GM12864 (cell line): ENCODE measurements around the gene SCFD2.

Source experiments
- DNase-seq: peaks from one replicate; pipeline ENCODE4 v3.0.0-alpha.2; 2011; ENCODE audit warnings: low read depth
- H3K4me3 ChIP-seq: 2 replicates; pipeline ENCODE4 v1.5.1; 2011; ENCODE audit warnings: mild to moderate bottlenecking, low read depth, low read length, control low read depth
- CTCF ChIP-seq: IDR thresholded peaks from 2 replicates; pipeline ENCODE4 v1.5.1; 2011; ENCODE audit warnings: low read depth, mild to moderate bottlenecking, moderate library complexity, low read length, control low read depth, inconsistent platforms; ENCODE audit errors: missing control alignments

The SCFD2 gene

GRCh38 chr4:53195815-53196661, 169.8 kb downstream of the SCFD2 start:
- no peak for DNase-seq
- no peak overlapping the region for H3K4me3 ChIP-seq
- no peak for TF ChIP-seq CTCF

GRCh38 chr4:53194727-53195126, 171.1 kb downstream of the SCFD2 start:
- no peak overlapping the region for H3K4me3 ChIP-seq
- DNase-seq = no peak
- TF ChIP-seq CTCF = no peak

DNA sequence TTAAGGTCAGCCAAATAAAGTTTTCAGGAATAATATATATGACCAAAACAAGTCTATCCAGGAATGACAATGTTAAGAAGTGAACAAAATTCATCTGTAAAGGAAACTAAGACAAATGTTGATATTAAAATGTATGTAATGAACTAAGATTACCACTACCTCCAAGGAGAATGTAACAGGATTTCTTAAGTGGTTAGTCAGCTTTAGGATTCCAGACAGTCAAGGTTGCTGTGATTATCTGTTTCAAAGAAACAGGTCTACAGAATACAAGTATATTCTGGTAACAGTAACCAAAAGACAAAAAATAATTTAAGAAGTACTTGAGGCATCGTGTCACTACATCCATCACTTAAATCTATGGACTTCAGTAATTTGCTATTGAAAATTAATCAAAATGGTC, 172.8 kb downstream of the SCFD2 start:
- DNase-seq = no peak
- no peak for TF ChIP-seq CTCF
- no peak overlapping the region for H3K4me3 ChIP-seq

DNA sequence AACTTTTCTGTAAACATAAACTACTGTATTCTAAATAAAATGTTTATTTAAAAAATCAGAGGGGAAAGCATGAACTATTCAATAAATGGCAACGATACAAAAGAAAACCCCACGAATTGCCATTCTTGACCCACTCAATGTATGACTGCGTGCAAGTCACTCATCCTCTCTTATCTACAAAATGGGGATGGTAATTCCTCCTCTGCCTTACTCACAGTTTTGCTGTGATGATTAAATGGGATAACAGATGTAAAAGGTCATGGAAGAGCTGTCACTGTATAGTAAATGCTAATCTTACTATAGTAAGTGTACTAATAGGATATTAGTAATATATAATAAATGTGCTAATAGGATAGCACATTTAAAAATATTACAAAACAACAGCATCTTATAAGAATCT, 173.4 kb downstream of the SCFD2 start:
- H3K4me3 ChIP-seq = no peak overlapping the region
- TF ChIP-seq CTCF = no peak
- DNase-seq = no peak

- no peak for DNase-seq
- H3K4me3 ChIP-seq = no peak overlapping the region
Observed at GRCh38 chr4:53191997-53192396, 173.9 kb downstream of the SCFD2 start.

DNA sequence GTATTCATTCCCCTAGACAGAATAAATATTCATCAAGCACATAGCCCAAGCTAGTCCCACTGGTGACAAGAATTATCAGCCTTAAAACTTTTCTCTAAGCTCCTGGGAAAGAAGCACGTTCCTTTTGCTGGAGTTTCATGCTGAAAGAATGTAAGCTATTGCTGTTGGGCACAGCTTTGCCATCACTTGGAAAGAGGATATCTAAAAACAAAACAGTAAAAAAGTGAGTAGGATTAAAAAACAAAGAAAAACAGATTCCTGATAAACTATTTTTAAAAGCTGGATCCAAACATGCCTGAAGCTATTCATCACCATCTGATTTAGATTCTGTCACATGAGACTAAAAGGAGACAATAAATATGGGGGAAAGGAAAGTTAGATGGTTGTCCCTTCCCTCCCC, 176.8 kb downstream of the SCFD2 start:
- no peak for DNase-seq
- no peak overlapping the region for H3K4me3 ChIP-seq
- no peak for TF ChIP-seq CTCF

More at GRCh38 chr4:53191997-53192396, 173.9 kb downstream of the SCFD2 start:
- no peak for TF ChIP-seq CTCF

- no peak for DNase-seq
- TF ChIP-seq CTCF = no peak
- H3K4me3 ChIP-seq = no peak overlapping the region
Observed at GRCh38 chr4:53186714-53187358, 179.0 kb downstream of the SCFD2 start.
